HepG2 (cell line): ENCODE results near the gene RIN3.

Source experiments
- CEBPB ChIP-seq: IDR thresholded peaks from 2 replicates; pipeline ENCODE4 v1.6.1; 2011; ENCODE audit warnings: low read depth, low read length, improper control_type of control experiment, borderline replicate concordance
- EZH2 ChIP-seq: conservative IDR thresholded peaks from 2 replicates; pipeline ENCODE4 v1.6.1; 2012; ENCODE audit warnings: mild to moderate bottlenecking, low read depth, low read length, moderate library complexity
- ZNF557 ChIP-seq: sonication (generic); formaldehyde crosslinking; IDR thresholded peaks from 2 replicates; pipeline ENCODE4 v1.4.0; 2020; ENCODE audit warnings: missing genetic modification reagents
- ZNF672 ChIP-seq: sonication (generic); formaldehyde crosslinking; IDR thresholded peaks from 2 replicates; pipeline ENCODE4 v1.8.1; 2022; ENCODE audit warnings: missing genetic modification reagents
- TF ChIP-seq, protein P1 (sequence below): sonication (generic); formaldehyde crosslinking; IDR thresholded peaks from 2 replicates; pipeline ENCODE4 v1.9.0; 2021; ENCODE audit warnings: missing genetic modification reagents, mild to moderate bottlenecking, borderline replicate concordance

DNA sequence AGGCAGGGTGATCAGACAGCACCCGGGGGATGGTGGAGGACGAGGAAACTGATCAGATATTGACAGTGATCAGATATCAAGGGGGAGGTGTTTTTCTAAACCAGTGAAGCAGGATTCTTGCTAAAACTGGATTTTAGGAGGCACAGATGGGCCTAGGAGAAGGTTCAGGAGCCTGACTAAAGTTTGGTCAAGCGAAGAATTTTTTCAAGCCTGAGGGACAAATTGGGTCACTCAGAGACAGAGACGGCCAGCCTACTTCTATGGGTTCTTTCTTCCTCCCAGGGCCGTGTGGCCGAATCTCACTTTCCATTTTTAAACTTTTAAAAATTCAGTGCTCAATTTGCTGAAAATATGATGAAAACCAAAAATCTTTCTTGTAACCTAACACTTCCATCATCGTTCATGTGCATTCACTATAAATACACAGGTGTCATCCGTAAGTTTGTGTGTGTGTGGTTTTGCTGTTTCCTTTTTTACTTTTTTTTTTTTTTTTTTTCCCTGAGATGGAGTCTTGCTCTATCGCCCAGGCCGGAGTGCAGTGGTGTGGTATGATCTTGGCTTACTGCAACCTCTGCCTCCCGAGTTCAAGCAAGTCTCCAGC is 68.5 kb downstream of the RIN3 start:
- TF ChIP-seq CEBPB (no peak), ZNF672 (no peak), EZH2 (no peak), ZNF557 (no peak)
- TF ChIP-seq, protein P1, sequence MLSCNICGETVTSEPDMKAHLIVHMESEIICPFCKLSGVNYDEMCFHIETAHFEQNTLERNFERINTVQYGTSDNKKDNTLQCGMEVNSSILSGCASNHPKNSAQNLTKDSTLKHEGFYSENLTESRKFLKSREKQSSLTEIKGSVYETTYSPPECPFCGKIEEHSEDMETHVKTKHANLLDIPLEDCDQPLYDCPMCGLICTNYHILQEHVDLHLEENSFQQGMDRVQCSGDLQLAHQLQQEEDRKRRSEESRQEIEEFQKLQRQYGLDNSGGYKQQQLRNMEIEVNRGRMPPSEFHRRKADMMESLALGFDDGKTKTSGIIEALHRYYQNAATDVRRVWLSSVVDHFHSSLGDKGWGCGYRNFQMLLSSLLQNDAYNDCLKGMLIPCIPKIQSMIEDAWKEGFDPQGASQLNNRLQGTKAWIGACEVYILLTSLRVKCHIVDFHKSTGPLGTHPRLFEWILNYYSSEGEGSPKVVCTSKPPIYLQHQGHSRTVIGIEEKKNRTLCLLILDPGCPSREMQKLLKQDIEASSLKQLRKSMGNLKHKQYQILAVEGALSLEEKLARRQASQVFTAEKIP (CRISPR knock-in tag) = no peak
